ENCODE results near the gene ATP8B3. TPM values are rescaled to one million over a fixed set of nuclear protein-coding genes. Genes with fewer than 3 reads are reported as not detected.

The ATP8B3 gene
- total and polyA plus RNA-seq, 3 experiments from 2014 or later = 0.97 to 2.4 (median 1.6) TPM

DNA sequence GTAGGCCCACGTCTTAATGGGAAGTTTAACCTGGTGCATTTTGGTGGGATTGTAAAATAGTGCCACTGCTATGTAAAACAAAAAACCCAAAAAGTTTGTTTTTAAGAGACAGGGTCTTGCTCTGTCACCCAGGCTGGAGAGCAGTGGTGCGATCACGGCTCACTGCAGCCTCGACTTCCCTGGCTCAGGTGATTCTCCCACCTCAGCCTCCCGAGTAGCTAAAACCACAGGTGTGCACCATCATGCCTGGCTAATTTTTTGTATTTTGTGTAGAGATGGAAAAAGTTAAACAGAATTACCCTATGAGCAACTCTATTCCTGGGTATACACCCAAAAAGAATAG is 37.0 kb upstream of the ATP8B3 start:
- no peaks in the 10 kb centered on the region for H3K9me3 Mint-ChIP-seq
- peaks cover 5% of the 10 kb centered on the region for H3K36me3 ChIP-seq (ENCODE audit: insufficient read depth, low read length)
- no peak overlapping the region for H3K27ac ChIP-seq (ENCODE audit: low read depth, low read length)
- H3K4me3 Mint-ChIP-seq = peak overlapping the region in 5 of 7 donors; percentile 58 to 89 (median 75)
- no peaks in the 10 kb centered on the region for H3K27me3 ChIP-seq (ENCODE audit: insufficient read depth, low read length, poor library complexity, severe bottlenecking)
- peak overlapping the region; percentile 70 to 95 (median 89) for H3K27ac Mint-ChIP-seq
- H3K4me1 ChIP-seq (ENCODE audit: insufficient read depth, low read length) = peaks cover 61% of the 10 kb centered on the region
- H3K36me3 Mint-ChIP-seq = peaks cover 0 to 16% (median 1%) of the 10 kb centered on the region in 3 donors
- no peak overlapping the region for H3K4me3 ChIP-seq (ENCODE audit: low read length)
- ChIA-PET CTCF (interaction anchor here (0.6 to 1.8 kb wide), 8 partner anchors 9 to 67 kb away, joined by 3 to 12 read pairs (median 4); no protein-coding TSS in a partner anchor), POLR2A (no interaction called here)
- peaks cover 0 to 3% of the 10 kb centered on the region in 2 donors for H3K27me3 Mint-ChIP-seq
- no peaks in the 10 kb centered on the region for H3K9me3 ChIP-seq (ENCODE audit: low read length)
- no peak for DNase-seq
- H3K4me1 Mint-ChIP-seq = peaks cover 36 to 67% (median 45%) of the 10 kb centered on the region in 3 donors

GRCh38 chr19:1848399-1849131 is 36.5 kb upstream of the ATP8B3 start, which contains the start of gene REXO1:
REXO1 (minus strand) TSS chr19:1848483; CDS start chr19:1848358, 125 bp downstream.
- DNase-seq = peak; percentile 95 to 99 (median 97)
- Histone ChIP-seq H3K27ac (ENCODE audit: low read depth, low read length) (peak within 1 kb of the TSS; percentile 94), H3K36me3 (ENCODE audit: insufficient read depth, low read length) (peaks cover 5% of the 10 kb centered on the region), H3K27me3 (ENCODE audit: insufficient read depth, low read length, poor library complexity, severe bottlenecking) (no peaks in the 10 kb centered on the region), H3K4me1 (ENCODE audit: insufficient read depth, low read length) (peaks cover 59% of the 10 kb centered on the region), H3K4me3 (ENCODE audit: low read length) (peak within 1 kb of the TSS; percentile 83), H3K9me3 (ENCODE audit: low read length) (no peaks in the 10 kb centered on the region)
- H3K4me3 Mint-ChIP-seq = peak within 1 kb of the TSS; percentile 86 to 96 (median 88)
- H3K4me1 Mint-ChIP-seq = peaks cover 39 to 70% (median 49%) of the 10 kb centered on the region in 3 donors
- ChIA-PET POLR2A (interaction anchor here (0.5 kb wide), 1 partner anchor 378 kb away, joined by 3 read pairs; no protein-coding TSS in a partner anchor), CTCF (interaction anchor here (0.6 to 1.8 kb wide), 8 partner anchors 9 to 67 kb away, joined by 3 to 12 read pairs (median 4); no protein-coding TSS in a partner anchor)
- peaks cover 0 to 18% (median 1%) of the 10 kb centered on the region in 3 donors for H3K36me3 Mint-ChIP-seq
- peaks cover 0 to 3% of the 10 kb centered on the region in 2 donors for H3K27me3 Mint-ChIP-seq
- peak within 1 kb of the TSS; percentile 88 to 97 (median 93) for H3K27ac Mint-ChIP-seq
- H3K9me3 Mint-ChIP-seq = no peaks in the 10 kb centered on the region

GRCh38 chr19:1847684-1848398 is 35.8 kb upstream of the ATP8B3 start:
- Histone ChIP-seq H3K27me3 (ENCODE audit: insufficient read depth, low read length, poor library complexity, severe bottlenecking) (no peaks in the 10 kb centered on the region), H3K4me3 (ENCODE audit: low read length) (peak overlapping the region; percentile 83), H3K27ac (ENCODE audit: low read depth, low read length) (peak overlapping the region; percentile 94), H3K9me3 (ENCODE audit: low read length) (no peaks in the 10 kb centered on the region), H3K4me1 (ENCODE audit: insufficient read depth, low read length) (peaks cover 58% of the 10 kb centered on the region), H3K36me3 (ENCODE audit: insufficient read depth, low read length) (peaks cover 5% of the 10 kb centered on the region)
- H3K4me1 Mint-ChIP-seq = peaks cover 37 to 65% (median 44%) of the 10 kb centered on the region in 3 donors
- CTCF ChIA-PET = interaction anchor here (1.2 to 1.5 kb wide), 2 partner anchors 10 to 22 kb away, joined by 3 to 13 read pairs; no protein-coding TSS in a partner anchor
- H3K36me3 Mint-ChIP-seq = peaks cover 0 to 17% (median 0%) of the 10 kb centered on the region in 3 donors
- H3K27ac Mint-ChIP-seq = peak overlapping the region; percentile 88 to 97 (median 92)
- H3K9me3 Mint-ChIP-seq = no peaks in the 10 kb centered on the region
- H3K4me3 Mint-ChIP-seq = peak overlapping the region; percentile 86 to 96 (median 88)
- peak in 1 of 5 donors; percentile 26 for DNase-seq
- POLR2A ChIA-PET = no interaction called here
- peaks cover 0 to 1% of the 10 kb centered on the region in 2 donors for H3K27me3 Mint-ChIP-seq

- H3K27ac Mint-ChIP-seq = peak overlapping the region; percentile 88 to 97 (median 92)
- POLR2A ChIA-PET = no interaction called here
- Histone ChIP-seq H3K4me1 (ENCODE audit: insufficient read depth, low read length) (peaks cover 58% of the 10 kb centered on the region), H3K4me3 (ENCODE audit: low read length) (peak overlapping the region; percentile 83), H3K36me3 (ENCODE audit: insufficient read depth, low read length) (peaks cover 5% of the 10 kb centered on the region), H3K9me3 (ENCODE audit: low read length) (no peaks in the 10 kb centered on the region), H3K27ac (ENCODE audit: low read depth, low read length) (peak overlapping the region; percentile 94), H3K27me3 (ENCODE audit: insufficient read depth, low read length, poor library complexity, severe bottlenecking) (no peaks in the 10 kb centered on the region)
- CTCF ChIA-PET = interaction anchor here (1.2 to 1.5 kb wide), 2 partner anchors 9 to 21 kb away, joined by 3 to 13 read pairs; no protein-coding TSS in a partner anchor
- H3K27me3 Mint-ChIP-seq = peaks cover 0 to 1% of the 10 kb centered on the region in 2 donors
- H3K9me3 Mint-ChIP-seq = no peaks in the 10 kb centered on the region
- DNase-seq = no peak
- peaks cover 37 to 66% (median 49%) of the 10 kb centered on the region in 3 donors for H3K4me1 Mint-ChIP-seq
- H3K4me3 Mint-ChIP-seq = peak overlapping the region; percentile 86 to 96 (median 88)
- peaks cover 0 to 20% (median 0%) of the 10 kb centered on the region in 3 donors for H3K36me3 Mint-ChIP-seq
Measured at GRCh38 chr19:1847348-1847683, 35.2 kb upstream of the ATP8B3 start.

DNA sequence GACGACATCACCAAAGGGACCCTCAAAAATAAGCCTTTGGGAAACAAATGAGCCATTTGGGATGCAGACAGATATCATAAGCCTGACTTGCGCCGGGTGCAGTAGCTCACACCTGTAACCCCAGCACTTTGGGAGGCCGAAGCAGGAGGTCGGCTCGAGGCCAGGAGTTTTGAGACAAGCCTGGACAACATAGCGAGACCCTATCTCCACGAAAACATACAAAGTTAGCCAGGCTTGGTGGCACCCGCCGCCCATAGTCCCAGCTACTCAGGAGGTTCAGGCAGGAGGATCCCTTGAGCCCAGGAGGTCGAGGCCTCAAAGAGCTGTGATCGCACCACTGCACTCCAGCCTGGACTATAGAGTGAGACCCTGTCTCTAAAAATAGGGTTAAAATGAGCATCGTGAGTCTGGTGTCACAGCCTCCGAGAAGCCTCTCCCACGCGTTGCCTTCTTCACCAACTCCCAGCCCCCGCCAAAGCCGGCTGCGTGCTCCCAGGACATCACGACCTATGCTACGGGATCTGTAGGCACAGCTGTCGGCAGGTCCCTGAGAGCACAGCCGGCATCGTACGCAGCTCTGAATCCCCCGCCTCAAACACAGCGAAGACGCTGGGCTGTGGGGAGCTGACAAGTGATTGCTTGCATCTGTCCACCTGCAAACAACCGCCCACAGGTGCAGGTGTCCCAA is 34.6 kb upstream of the ATP8B3 start:
- peaks cover 0 to 22% (median 0%) of the 10 kb centered on the region in 3 donors for H3K36me3 Mint-ChIP-seq
- H3K4me1 Mint-ChIP-seq = peaks cover 43 to 70% (median 52%) of the 10 kb centered on the region in 3 donors
- peaks cover 0 to 1% of the 10 kb centered on the region in 2 donors for H3K27me3 Mint-ChIP-seq
- CTCF ChIA-PET = interaction anchor here (1.2 to 1.5 kb wide), 2 partner anchors 9 to 21 kb away, joined by 3 to 13 read pairs; no protein-coding TSS in a partner anchor
- Histone ChIP-seq H3K4me3 (ENCODE audit: low read length) (peak overlapping the region; percentile 83), H3K36me3 (ENCODE audit: insufficient read depth, low read length) (peaks cover 5% of the 10 kb centered on the region), H3K27me3 (ENCODE audit: insufficient read depth, low read length, poor library complexity, severe bottlenecking) (no peaks in the 10 kb centered on the region), H3K27ac (ENCODE audit: low read depth, low read length) (peak overlapping the region; percentile 94), H3K9me3 (ENCODE audit: low read length) (no peaks in the 10 kb centered on the region), H3K4me1 (ENCODE audit: insufficient read depth, low read length) (peaks cover 57% of the 10 kb centered on the region)
- H3K9me3 Mint-ChIP-seq = no peaks in the 10 kb centered on the region
- POLR2A ChIA-PET = interaction anchor here (1.0 kb wide), 1 partner anchor 11 kb away, joined by 3 read pairs; no protein-coding TSS in a partner anchor
- no peak for DNase-seq
- H3K4me3 Mint-ChIP-seq = peak overlapping the region; percentile 86 to 96 (median 88)
- H3K27ac Mint-ChIP-seq = peak overlapping the region; percentile 81 to 94 (median 88)

- Mint-ChIP-seq H3K4me1 (peaks cover 45 to 70% (median 54%) of the 10 kb centered on the region in 3 donors), H3K36me3 (peaks cover 0 to 24% (median 0%) of the 10 kb centered on the region in 3 donors), H3K9me3 (no peaks in the 10 kb centered on the region), H3K27ac (peak overlapping the region in 2 of 8 donors; percentile 29 to 48), H3K4me3 (peak overlapping the region in 4 of 7 donors; percentile 8 to 96 (median 54)), H3K27me3 (no peaks in the 10 kb centered on the region)
- H3K27me3 ChIP-seq (ENCODE audit: insufficient read depth, low read length, poor library complexity, severe bottlenecking) = no peaks in the 10 kb centered on the region
- no peak for DNase-seq
- no peaks in the 10 kb centered on the region for H3K9me3 ChIP-seq (ENCODE audit: low read length)
- peaks cover 5% of the 10 kb centered on the region for H3K36me3 ChIP-seq (ENCODE audit: insufficient read depth, low read length)
- ChIA-PET POLR2A (no interaction called here), CTCF (interaction anchor here (2.3 kb wide), 1 partner anchor 20 kb away, joined by 8 read pairs; no protein-coding TSS in a partner anchor)
- H3K27ac ChIP-seq (ENCODE audit: low read depth, low read length) = no peak overlapping the region
- no peak overlapping the region for H3K4me3 ChIP-seq (ENCODE audit: low read length)
- H3K4me1 ChIP-seq (ENCODE audit: insufficient read depth, low read length) = peaks cover 57% of the 10 kb centered on the region
Measured at GRCh38 chr19:1845642-1846041, 33.6 kb upstream of the ATP8B3 start.

DNA sequence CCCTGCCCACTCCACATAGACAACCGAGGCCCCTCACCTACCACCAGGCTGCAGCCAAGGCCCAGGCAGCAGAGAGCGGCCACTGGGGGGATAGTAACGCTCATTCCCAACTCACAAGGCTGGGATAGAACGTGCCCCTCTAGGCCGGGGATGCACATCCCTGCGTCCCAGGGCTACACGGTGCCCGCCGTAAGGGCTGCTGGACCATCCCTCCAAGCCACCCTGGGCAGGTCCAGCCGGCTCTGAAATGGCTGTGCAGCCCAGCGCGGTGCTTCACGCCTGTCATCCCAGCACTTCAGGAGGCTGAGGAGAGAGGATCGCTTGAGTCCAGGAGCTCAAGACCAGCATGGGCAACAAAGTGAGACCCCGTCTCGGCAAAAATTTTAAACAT is 33.0 kb upstream of the ATP8B3 start:
- Mint-ChIP-seq H3K4me1 (peaks cover 46 to 72% (median 54%) of the 10 kb centered on the region in 3 donors), H3K4me3 (peak overlapping the region in 4 of 7 donors; percentile 20 to 96 (median 46)), H3K36me3 (peaks cover 0 to 27% (median 0%) of the 10 kb centered on the region in 3 donors), H3K9me3 (no peaks in the 10 kb centered on the region), H3K27ac (peak overlapping the region in 2 of 8 donors; percentile 48 to 54), H3K27me3 (no peaks in the 10 kb centered on the region)
- CTCF ChIA-PET = interaction anchor here (2.3 kb wide), 1 partner anchor 19 kb away, joined by 8 read pairs; no protein-coding TSS in a partner anchor
- Histone ChIP-seq H3K4me1 (ENCODE audit: insufficient read depth, low read length) (peaks cover 57% of the 10 kb centered on the region), H3K9me3 (ENCODE audit: low read length) (no peaks in the 10 kb centered on the region), H3K27me3 (ENCODE audit: insufficient read depth, low read length, poor library complexity, severe bottlenecking) (no peaks in the 10 kb centered on the region), H3K27ac (ENCODE audit: low read depth, low read length) (no peak overlapping the region), H3K4me3 (ENCODE audit: low read length) (no peak overlapping the region), H3K36me3 (ENCODE audit: insufficient read depth, low read length) (peaks cover 5% of the 10 kb centered on the region)
- POLR2A ChIA-PET = no interaction called here
- DNase-seq = no peak

All from CD8-positive, alpha-beta memory T cell (primary cell).